H1 (cell line): ENCODE data around the gene MYOM3. TPM values are rescaled to one million over a fixed set of nuclear protein-coding genes. Genes with fewer than 3 reads are reported as not detected.

Source experiments
- ATF2 ChIP-seq: IDR thresholded peaks from 2 replicates; pipeline ENCODE4 v1.6.1; 2012; ENCODE audit warnings: low read length, inconsistent platforms
- KDM1A ChIP-seq: fragments of 200-600, 300-600 bp; sonication (generic); IDR thresholded peaks from 2 replicates; pipeline ENCODE4 v1.7.1; 2016; ENCODE audit warnings: mild to moderate bottlenecking, low read length, borderline replicate concordance
- MAFK ChIP-seq: IDR thresholded peaks from 2 replicates; pipeline ENCODE4 v1.6.1; 2012; ENCODE audit warnings: low read depth, mild to moderate bottlenecking, improper control_type of control experiment, low read length
- RBBP5 ChIP-seq: IDR thresholded peaks from 2 replicates; pipeline ENCODE4 v1.7.1; 2012; ENCODE audit warnings: low read depth, mild to moderate bottlenecking, inconsistent platforms, low read length, moderate library complexity, borderline replicate concordance
- SRF ChIP-seq: IDR thresholded peaks from 2 replicates; pipeline ENCODE4 v1.6.1; 2011; ENCODE audit warnings: mild to moderate bottlenecking, low read depth, low read length, moderate library complexity
- polyA plus RNA-seq, 7 experiments: library from polyadenylated mRNA; depleted of rRNA in 3 of 7; stranded (reverse) in 5 of 7; unstranded in 2 of 7; fragments of >200 nt in 5 of 7; fragments of 200-250 nt in 2 of 7; gene quantifications; 1 replicate in 5 of 7; 2 replicates in 1 of 7; 4 replicates in 1 of 7; pipeline versions ENCODE4 v1.2.1 to v1.2.3, GENCODE V29; 2011 to 2013; ENCODE audit warnings: missing spikeins in 2 of 7, mixed read lengths in 2 of 7
- total RNA-seq: library from RNA; stranded (reverse); fragmentation: NEBNext Ultra II Directional; extraction: Animal tissue kit (Norgen Biotek cat#: 25700); gene quantifications from 2 replicates; pipeline ENCODE4 v1.2.1, GENCODE V29; 2021

MYOM3 gene
- total and polyA plus RNA-seq, 2 of the 8 experiments (the other 6 are each of a cell fraction or from before 2014, with no cell fraction given) = 0.08 to 0.09 TPM

- TF ChIP-seq ATF2 = no peak
- TF ChIP-seq SRF = no peak
- TF ChIP-seq MAFK = no peak
- TF ChIP-seq RBBP5 = no peak
- TF ChIP-seq KDM1A = no peak
Observed at GRCh38 chr1:24147816-24148215, 35.9 kb upstream of the MYOM3 start (continued).
